B cell (primary cell): ENCODE results near the gene C16orf86. TPM values are rescaled to one million over a fixed set of nuclear protein-coding genes. Genes with fewer than 3 reads are reported as not detected.

Source experiments
- ATAC-seq: fragments of 200-7000 bp; cut with Tn5 transposase; one replicate; pipeline ENCODE4 v1.10.0; 2021; ENCODE audit warnings: low read depth, mild to moderate bottlenecking, moderate number of reproducible peaks, moderate library complexity
- CTCF ChIA-PET: fragments of 350-600 bp; sonication (Branson Sonifier 250); formaldehyde crosslinking; loops from one replicate; lab custom pipeline; 2021; ENCODE audit warnings: antibody characterized with exemption, inconsistent platforms; lab: Charles Lee
- POLR2A ChIA-PET: fragments of 350-600 bp; sonication (Branson Sonifier 250); formaldehyde crosslinking; loops from one replicate; lab custom pipeline; 2021; ENCODE audit warnings: antibody characterized with exemption; lab: Charles Lee
- DNase-seq: peaks from one replicate; pipeline ENCODE4 v3.0.0; 2013
- H2AFZ ChIP-seq: 2 replicates; pipeline ENCODE4 v1.6.1; 2012; ENCODE audit warnings: mild to moderate bottlenecking, low read depth, low read length; ENCODE audit not compliant: insufficient read depth, poor library complexity, severe bottlenecking
- H3K27ac ChIP-seq, 2 donors: 1 replicate in 1 of 2; 2 replicates in 1 of 2; pipeline ENCODE4 v1.5.1; 2012 to 2013; ENCODE audit warnings: low read length in 2 of 2, mild to moderate bottlenecking in 2 of 2, moderate library complexity in 1 of 2
- H3K27me3 ChIP-seq, 4 experiments: fragments of 200-600 bp in 1 of 4; sonication (generic) in 1 of 4; replicated peaks in 1 of 4; 1 replicate in 2 of 4; 2 replicates in 2 of 4; pipeline versions ENCODE4 v1.6.1 to v1.7.0; 2013 to 2016; ENCODE audit warnings: low read length in 3 of 4, mild to moderate bottlenecking in 2 of 4, mixed read lengths in 1 of 4, moderate library complexity in 1 of 4; ENCODE audit not compliant: insufficient read depth in 4 of 4, control insufficient read depth in 3 of 4; ENCODE audit errors: control extremely low read depth in 1 of 4
- H3K36me3 ChIP-seq, 2 experiments: replicated peaks in 1 of 2; 1 replicate in 1 of 2; 2 replicates in 1 of 2; pipeline versions ENCODE4 v1.6.1 to v1.7.1; 2013; ENCODE audit warnings: low read length in 1 of 2; ENCODE audit not compliant: insufficient read depth in 2 of 2, control insufficient read depth in 1 of 2; ENCODE audit errors: control extremely low read depth in 1 of 2, extremely low read depth in 1 of 2
- H3K4me1 ChIP-seq, 2 donors: fragments of 200-600 bp in 1 of 2; sonication (generic) in 1 of 2; 1 replicate in 1 of 2; 2 replicates in 1 of 2; pipeline versions ENCODE4 v1.5.1 to v1.6.1; 2013 to 2017; ENCODE audit warnings: low read length in 2 of 2; ENCODE audit not compliant: control insufficient read depth in 2 of 2, insufficient read depth in 2 of 2
- H3K4me2 ChIP-seq: replicated peaks from 2 replicates; pipeline ENCODE3; 2012; ENCODE audit warnings: mild to moderate bottlenecking, low read depth, low read length; ENCODE audit not compliant: poor library complexity, severe bottlenecking
- H3K4me3 ChIP-seq, 5 experiments: fragments of 200-600 bp in 1 of 5; sonication (generic) in 1 of 5; 1 replicate in 3 of 5; 2 replicates in 2 of 5; pipeline versions ENCODE4 v1.5.1 to v1.7.0; 2011 to 2016; ENCODE audit warnings: low read length in 4 of 5, mild to moderate bottlenecking in 4 of 5, low read depth in 2 of 5, control low read depth in 1 of 5, moderate library complexity in 1 of 5; ENCODE audit not compliant: insufficient read depth in 1 of 5; ENCODE audit errors: control extremely low read depth in 1 of 5, extremely low read depth in 1 of 5
- H3K79me2 ChIP-seq: fragments of 200-600 bp; sonication (generic); one replicate; pipeline ENCODE4 v1.6.0; 2016; ENCODE audit warnings: low read length; ENCODE audit not compliant: control insufficient read depth, insufficient read depth
- H3K9ac ChIP-seq: fragments of 200-600 bp; sonication (generic); 2 replicates; pipeline ENCODE4 v1.6.1; 2017; ENCODE audit warnings: mild to moderate bottlenecking, low read length, moderate library complexity
- H3K9me3 ChIP-seq, 3 donors: one replicate each; pipeline versions ENCODE4 v1.6.1 to v1.7.1; 2013; ENCODE audit warnings: low read length in 2 of 3; ENCODE audit not compliant: control insufficient read depth in 2 of 3, insufficient read depth in 1 of 3; ENCODE audit errors: control extremely low read depth in 1 of 3
- H4K20me1 ChIP-seq: 2 replicates; pipeline ENCODE4 v1.6.0; 2012; ENCODE audit warnings: mild to moderate bottlenecking, low read length; ENCODE audit not compliant: insufficient read depth, control insufficient read depth, poor library complexity, severe bottlenecking
- H3K27ac Mint-ChIP-seq: one replicate; pipeline ENCODE4 v1.8.0; 2021; ENCODE audit warnings: mixed read lengths
- H3K27me3 Mint-ChIP-seq: one replicate; pipeline ENCODE4 v1.8.0; 2021; ENCODE audit warnings: mixed read lengths
- H3K4me1 Mint-ChIP-seq: one replicate; pipeline ENCODE4 v1.8.0; 2021; ENCODE audit warnings: mixed read lengths
- H3K4me3 Mint-ChIP-seq: one replicate; pipeline ENCODE4 v1.8.0; 2021; ENCODE audit warnings: mixed read lengths
- H3K9me3 Mint-ChIP-seq: one replicate; pipeline ENCODE4 v1.8.0; 2022; ENCODE audit warnings: mixed read lengths; ENCODE audit not compliant: insufficient read depth
- EZH2 ChIP-seq: IDR thresholded peaks from 2 replicates; pipeline ENCODE4 v1.6.1; 2012; ENCODE audit warnings: borderline replicate concordance, low read depth, mild to moderate bottlenecking, moderate library complexity, low read length; ENCODE audit not compliant: insufficient read depth, poor library complexity, severe bottlenecking
- WGBS: methylation state at CpG from one replicate; pipeline ENCODE4 v1.1.5; 2013; ENCODE audit warnings: missing lambda C conversion rate; ENCODE audit not compliant: insufficient coverage; 5-methylcytosine and 5-hydroxymethylcytosine counted together
- intact Hi-C: fragments of 100-400 bp; cut with micrococcal nuclease; formaldehyde crosslinking; loops from one replicate; pipeline ENCODE4 v1.10.0; 2022
- polyA plus RNA-seq: library from polyadenylated mRNA; depleted of rRNA; stranded (reverse); fragments of >200 nt; gene quantifications from 2 replicates; pipeline ENCODE4 v1.2.3, GENCODE V29; 2012
- total RNA-seq, 2 donors: library from RNA; stranded (reverse); fragments of 120-200 nt in 1 of 2; gene quantifications; 1 replicate in 1 of 2; 2 replicates in 1 of 2; pipeline versions ENCODE4 v1.2.3 to v1.2.4, GENCODE V29; 2013 to 2022
- TF ChIP-seq, protein P1 (sequence below): fragments of 200-600 bp; IDR thresholded peaks from one replicate; pipeline ENCODE4 v1.8.0; 2022; ENCODE audit warnings: antibody characterized with exemption, mild to moderate bottlenecking

C16orf86 gene
- total and polyA plus RNA-seq, 2 donors (not counting 1 experiment from before 2014, with no cell fraction given), result 9.9 to 18.0 TPM

DNA sequence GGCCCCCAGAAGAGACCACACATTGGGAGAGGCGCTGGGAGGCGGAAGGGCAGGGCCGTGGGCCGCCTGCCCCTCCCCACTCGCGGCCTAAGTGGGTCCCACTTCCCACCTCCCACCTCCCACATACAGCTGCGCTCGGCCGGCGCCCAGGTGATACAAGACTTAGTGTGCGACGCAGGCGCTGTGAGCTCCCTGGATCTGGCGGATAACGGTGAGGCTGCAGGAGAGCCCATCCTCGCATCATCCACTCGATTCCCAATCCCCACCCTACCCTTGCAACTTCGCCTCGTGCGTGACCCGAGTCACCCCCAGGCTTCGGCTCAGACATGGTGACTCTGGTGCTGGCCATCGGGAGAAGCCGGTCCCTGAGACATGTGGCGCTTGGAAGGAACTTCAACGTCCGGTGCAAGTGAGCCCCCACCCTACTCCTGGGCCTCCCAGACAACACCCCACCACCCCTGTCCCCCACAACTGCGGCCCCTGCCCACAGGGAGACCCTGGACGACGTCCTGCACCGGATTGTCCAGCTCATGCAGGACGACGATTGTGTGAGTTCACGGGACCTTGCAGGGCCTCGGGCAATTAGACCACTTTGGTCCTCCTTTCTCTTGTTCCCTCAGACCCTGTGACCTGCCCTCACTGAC lies 17.7 kb upstream of the C16orf86 start:
- no peak overlapping the region for H3K9ac ChIP-seq
- H3K4me3 ChIP-seq, result no peak overlapping the region
- Mint-ChIP-seq H3K27ac (no peak overlapping the region), H3K27me3 (no peaks in the 10 kb centered on the region), H3K4me1 (peaks cover 20% of the 10 kb centered on the region), H3K4me3 (no peak overlapping the region), H3K9me3 (no peaks in the 10 kb centered on the region)
- ChIA-PET POLR2A (interaction anchor here (1.8 kb wide), 1 partner anchor 9 kb away, joined by 6 read pairs; no protein-coding TSS in a partner anchor), CTCF (interaction anchor here (0.7 to 8.4 kb wide), 3 partner anchors 87 to 233 kb away, joined by 4 to 220 read pairs (median 4); partner anchors contain the start of gene CTCF)
- peaks cover 61% of the 10 kb centered on the region for H3K79me2 ChIP-seq
- intact Hi-C loops, result no loop called here
- H3K36me3 ChIP-seq, result peaks cover 0 to 56% of the 10 kb centered on the region in 2 experiments
- TF ChIP-seq EZH2, result no peak
- TF ChIP-seq, protein P1, sequence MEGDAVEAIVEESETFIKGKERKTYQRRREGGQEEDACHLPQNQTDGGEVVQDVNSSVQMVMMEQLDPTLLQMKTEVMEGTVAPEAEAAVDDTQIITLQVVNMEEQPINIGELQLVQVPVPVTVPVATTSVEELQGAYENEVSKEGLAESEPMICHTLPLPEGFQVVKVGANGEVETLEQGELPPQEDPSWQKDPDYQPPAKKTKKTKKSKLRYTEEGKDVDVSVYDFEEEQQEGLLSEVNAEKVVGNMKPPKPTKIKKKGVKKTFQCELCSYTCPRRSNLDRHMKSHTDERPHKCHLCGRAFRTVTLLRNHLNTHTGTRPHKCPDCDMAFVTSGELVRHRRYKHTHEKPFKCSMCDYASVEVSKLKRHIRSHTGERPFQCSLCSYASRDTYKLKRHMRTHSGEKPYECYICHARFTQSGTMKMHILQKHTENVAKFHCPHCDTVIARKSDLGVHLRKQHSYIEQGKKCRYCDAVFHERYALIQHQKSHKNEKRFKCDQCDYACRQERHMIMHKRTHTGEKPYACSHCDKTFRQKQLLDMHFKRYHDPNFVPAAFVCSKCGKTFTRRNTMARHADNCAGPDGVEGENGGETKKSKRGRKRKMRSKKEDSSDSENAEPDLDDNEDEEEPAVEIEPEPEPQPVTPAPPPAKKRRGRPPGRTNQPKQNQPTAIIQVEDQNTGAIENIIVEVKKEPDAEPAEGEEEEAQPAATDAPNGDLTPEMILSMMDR, result no peak
- no peaks in the 10 kb centered on the region for H3K27me3 ChIP-seq
- no peak for DNase-seq
- H4K20me1 ChIP-seq, result peaks cover 39% of the 10 kb centered on the region
- peaks cover 12 to 20% of the 10 kb centered on the region in 2 donors for H3K4me1 ChIP-seq
- 99% methylated on average over 26 of the region's 35 CpGs for WGBS
- no peak overlapping the region for H3K27ac ChIP-seq
- H3K4me2 ChIP-seq, result no peak overlapping the region
- H2AFZ ChIP-seq, result no peak overlapping the region
- no peak for ATAC-seq
- no peaks in the 10 kb centered on the region for H3K9me3 ChIP-seq

DNA sequence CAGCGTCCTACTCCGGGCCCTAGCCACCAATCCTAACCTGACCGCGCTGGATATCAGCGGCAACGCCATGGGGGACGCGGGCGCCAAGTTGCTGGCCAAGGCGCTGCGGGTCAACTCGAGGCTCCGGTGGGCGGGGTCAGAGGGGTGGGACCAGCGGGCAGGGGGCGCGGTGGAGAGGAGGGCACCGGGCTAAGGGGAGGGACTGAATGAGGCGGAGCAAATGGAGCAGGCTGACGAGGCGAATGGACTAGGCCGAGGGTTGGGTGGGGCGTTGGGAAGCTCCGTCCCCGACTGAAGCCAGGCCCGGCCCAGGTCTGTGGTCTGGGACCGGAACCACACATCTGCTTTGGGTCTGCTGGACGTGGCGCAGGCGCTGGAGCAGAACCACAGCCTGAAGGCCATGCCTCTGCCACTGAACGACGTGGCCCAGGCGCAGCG lies 17.1 kb upstream of the C16orf86 start:
- Histone ChIP-seq H3K9ac (no peak overlapping the region), H3K36me3 (peaks cover 0 to 62% of the 10 kb centered on the region in 2 experiments), H3K79me2 (peaks cover 54% of the 10 kb centered on the region), H3K4me3 (no peak overlapping the region), H3K27ac (no peak overlapping the region), H3K9me3 (no peaks in the 10 kb centered on the region), H3K4me1 (peaks cover 10 to 16% of the 10 kb centered on the region in 2 donors), H3K27me3 (no peaks in the 10 kb centered on the region), H2AFZ (no peak overlapping the region), H3K4me2 (no peak overlapping the region), H4K20me1 (peaks cover 46% of the 10 kb centered on the region)
- 94% methylated on average over 29 of the region's 34 CpGs for WGBS
- POLR2A ChIA-PET, result interaction anchor here (1.8 kb wide), 1 partner anchor 8 kb away, joined by 6 read pairs; no protein-coding TSS in a partner anchor
- CTCF ChIA-PET, result no interaction called here
- no peaks in the 10 kb centered on the region for H3K27me3 Mint-ChIP-seq
- DNase-seq, result no peak
- no peaks in the 10 kb centered on the region for H3K9me3 Mint-ChIP-seq
- intact Hi-C loops, result no loop called here
- no peak overlapping the region for H3K27ac Mint-ChIP-seq
- no peak for ATAC-seq
- H3K4me1 Mint-ChIP-seq, result peaks cover 18% of the 10 kb centered on the region
- no peak overlapping the region for H3K4me3 Mint-ChIP-seq
- TF ChIP-seq, protein P1, result no peak
- TF ChIP-seq EZH2, result no peak
